ENCODE measurements around the gene PRRX1. TPM values are rescaled to one million over a fixed set of nuclear protein-coding genes. Genes with fewer than 3 reads are reported as not detected.

Gene PRRX1
- total and polyA plus RNA-seq, 4 donors = 7.7 to 37.5 (median 13.9) TPM

- Histone ChIP-seq H3K9me3 (ENCODE audit: control insufficient read depth in 4 of 4, insufficient read depth in 3 of 4, low read length in 3 of 4) (no peaks in the 10 kb centered on the region), H3K4me1 (ENCODE audit: control insufficient read depth in 5 of 5, insufficient read depth in 5 of 5, low read length in 5 of 5) (peaks cover 0 to 2% (median 0%) of the 10 kb centered on the region in 5 donors), H3K27ac (ENCODE audit: low read depth in 1 of 2, low read length in 1 of 2) (no peak overlapping the region), H3K9ac (ENCODE audit: insufficient read depth in 1 of 2, low read length in 2 of 2) (no peak overlapping the region), H3K27me3 (ENCODE audit: control insufficient read depth in 3 of 3, insufficient read depth in 3 of 3, low read length in 2 of 3) (no peaks in the 10 kb centered on the region), H3K36me3 (ENCODE audit: control insufficient read depth in 4 of 4, insufficient read depth in 4 of 4, low read length in 4 of 4) (peaks cover 0 to 1% (median 0%) of the 10 kb centered on the region in 4 donors), H3K4me3 (no peak overlapping the region)
- peak in 1 of 3 donors; percentile 10 for DNase-seq
- no peak for ATAC-seq (ENCODE audit: insufficient read depth, low FRiP score)
- 61 to 75% methylated on average over 7 of the region's 7 CpGs for WGBS, 2 donors
- no peak for TF ChIP-seq CTCF (IDR thresholded peaks at IDR 0.05; ENCODE audit: control extremely low read depth, extremely low read depth)
These were observed 44.5 kb upstream of the PRRX1 start for GRCh38 chr1:170619241-170620028.

GRCh38 chr1:170620164-170620563 is 43.8 kb upstream of the PRRX1 start:
- no peak for ATAC-seq (ENCODE audit: insufficient read depth, low FRiP score)
- Histone ChIP-seq H3K9me3 (ENCODE audit: control insufficient read depth in 4 of 4, insufficient read depth in 3 of 4, low read length in 3 of 4) (no peaks in the 10 kb centered on the region), H3K27ac (ENCODE audit: low read depth in 1 of 2, low read length in 1 of 2) (no peak overlapping the region), H3K27me3 (ENCODE audit: control insufficient read depth in 3 of 3, insufficient read depth in 3 of 3, low read length in 2 of 3) (no peaks in the 10 kb centered on the region), H3K36me3 (ENCODE audit: control insufficient read depth in 4 of 4, insufficient read depth in 4 of 4, low read length in 4 of 4) (peaks cover 0 to 1% (median 0%) of the 10 kb centered on the region in 4 donors), H3K9ac (ENCODE audit: insufficient read depth in 1 of 2, low read length in 2 of 2) (no peak overlapping the region), H3K4me3 (no peak overlapping the region), H3K4me1 (ENCODE audit: control insufficient read depth in 5 of 5, insufficient read depth in 5 of 5, low read length in 5 of 5) (peaks cover 0 to 2% (median 0%) of the 10 kb centered on the region in 5 donors)
- no peak for DNase-seq
- TF ChIP-seq CTCF (IDR thresholded peaks at IDR 0.05; ENCODE audit: control extremely low read depth, extremely low read depth) = no peak

DNA sequence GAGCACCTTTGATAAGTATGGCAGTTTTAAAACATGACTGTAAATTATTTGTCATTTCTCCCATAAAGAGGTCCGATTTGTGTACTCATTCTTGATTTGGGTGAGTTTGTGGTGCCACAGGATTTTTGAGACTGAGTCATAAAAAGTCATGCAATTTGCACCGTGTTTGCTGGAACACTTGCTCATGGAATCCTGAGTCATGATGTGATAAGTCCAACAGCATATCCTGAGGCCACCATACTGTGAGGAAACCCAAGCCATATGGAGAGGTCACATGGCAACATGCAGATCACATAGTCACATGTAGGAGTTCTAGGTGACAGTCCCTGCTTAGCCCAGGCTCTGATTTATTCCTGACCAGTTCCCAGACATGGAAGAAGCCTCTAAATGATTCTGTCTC is 40.8 kb upstream of the PRRX1 start:
- peaks cover 0 to 1% (median 0%) of the 10 kb centered on the region in 4 donors for H3K36me3 ChIP-seq (ENCODE audit: control insufficient read depth in 4 of 4, insufficient read depth in 4 of 4, low read length in 4 of 4)
- H3K27me3 ChIP-seq (ENCODE audit: control insufficient read depth in 3 of 3, insufficient read depth in 3 of 3, low read length in 2 of 3) = no peaks in the 10 kb centered on the region
- ATAC-seq (ENCODE audit: insufficient read depth, low FRiP score) = no peak
- H3K4me1 ChIP-seq (ENCODE audit: control insufficient read depth in 5 of 5, insufficient read depth in 5 of 5, low read length in 5 of 5) = peaks cover 0 to 1% (median 0%) of the 10 kb centered on the region in 5 donors
- no peaks in the 10 kb centered on the region for H3K9me3 ChIP-seq (ENCODE audit: control insufficient read depth in 4 of 4, insufficient read depth in 3 of 4, low read length in 3 of 4)
- WGBS, 2 donors = 70 to 81% methylated on average over 2 of the region's 2 CpGs
- H3K9ac ChIP-seq (ENCODE audit: insufficient read depth in 1 of 2, low read length in 2 of 2) = no peak overlapping the region
- no peak overlapping the region for H3K4me3 ChIP-seq
- no peak for TF ChIP-seq CTCF (IDR thresholded peaks at IDR 0.05; ENCODE audit: control extremely low read depth, extremely low read depth)
- H3K27ac ChIP-seq (ENCODE audit: low read depth in 1 of 2, low read length in 1 of 2) = no peak overlapping the region
- no peak for DNase-seq
